Liver (tissue), 9 donors: ENCODE results near the gene PEAK1. TPM values are rescaled to one million over a fixed set of nuclear protein-coding genes. Genes with fewer than 3 reads are reported as not detected.

Source experiments
- DNase-seq: peaks from one replicate; pipeline ENCODE4 v3.0.0-alpha.2; 2017; ENCODE audit warnings: low spot score
- H3K27ac ChIP-seq, 2 donors: one replicate each; pipeline ENCODE4 v1.7.0; 2013; ENCODE audit warnings: inconsistent platforms in 2 of 2, low read length in 2 of 2, control low read depth in 1 of 2, low read depth in 1 of 2, mild to moderate bottlenecking in 1 of 2
- H3K27me3 ChIP-seq, 4 donors: one replicate each; pipeline versions ENCODE4 v1.6.1 to v1.7.0; 2013; ENCODE audit warnings: low read length in 3 of 4, inconsistent platforms in 1 of 4, mild to moderate bottlenecking in 1 of 4, moderate library complexity in 1 of 4; ENCODE audit not compliant: control insufficient read depth in 4 of 4, insufficient read depth in 4 of 4
- H3K36me3 ChIP-seq, 4 donors: one replicate each; pipeline versions ENCODE4 v1.6.1 to v1.7.0; 2013; ENCODE audit warnings: low read length in 3 of 4, mild to moderate bottlenecking in 3 of 4, low read depth in 1 of 4, moderate library complexity in 1 of 4; ENCODE audit not compliant: control insufficient read depth in 4 of 4, insufficient read depth in 3 of 4
- H3K4me1 ChIP-seq, 4 donors: one replicate each; pipeline versions ENCODE4 v1.6.1 to v1.7.0; 2013; ENCODE audit warnings: low read length in 3 of 4, mild to moderate bottlenecking in 3 of 4, moderate library complexity in 1 of 4; ENCODE audit not compliant: control insufficient read depth in 4 of 4, insufficient read depth in 4 of 4
- H3K4me3 ChIP-seq, 3 donors: one replicate each; pipeline versions ENCODE4 v1.6.1 to v1.7.0; 2013; ENCODE audit warnings: low read length in 3 of 3, control low read depth in 1 of 3, low read depth in 1 of 3, mild to moderate bottlenecking in 1 of 3
- H3K9ac ChIP-seq, 2 donors: one replicate each; pipeline ENCODE4 v1.7.0; 2013; ENCODE audit warnings: low read length in 2 of 2, mild to moderate bottlenecking in 2 of 2, moderate library complexity in 2 of 2, control low read depth in 1 of 2, low read depth in 1 of 2
- H3K9me3 ChIP-seq, 4 donors: one replicate each; pipeline versions ENCODE4 v1.6.1 to v1.7.0; 2013; ENCODE audit warnings: low read length in 3 of 4; ENCODE audit not compliant: control insufficient read depth in 4 of 4
- ATF3 ChIP-seq: IDR thresholded peaks from 2 replicates; pipeline ENCODE4 v1.6.1; 2016; ENCODE audit warnings: antibody characterized with exemption
- CTCF ChIP-seq: fragments of 150-350 bp; IDR thresholded peaks from 2 replicates; pipeline ENCODE4 v1.5.1; 2017; ENCODE audit warnings: improper control_type of control experiment, low read depth, low read length; ENCODE audit not compliant: missing input control
- EGR1 ChIP-seq, 2 donors: IDR thresholded peaks; 2 replicates each; pipeline ENCODE4 v1.6.1; 2016 to 2018; ENCODE audit warnings: antibody characterized with exemption in 2 of 2, low read depth in 2 of 2
- FOXA1 ChIP-seq: IDR thresholded peaks from 2 replicates; pipeline ENCODE4 v1.6.1; 2016; ENCODE audit warnings: antibody characterized with exemption
- FOXA2 ChIP-seq: IDR thresholded peaks from 2 replicates; pipeline ENCODE4 v1.6.1; 2016; ENCODE audit warnings: antibody characterized with exemption
- GABPA ChIP-seq, 2 donors: IDR thresholded peaks in 1 of 2; conservative IDR thresholded peaks in 1 of 2; 2 replicates each; pipeline ENCODE4 v1.6.1; 2016; ENCODE audit warnings: antibody characterized with exemption in 2 of 2, mild to moderate bottlenecking in 1 of 2, moderate library complexity in 1 of 2
- HNF4A ChIP-seq, 2 donors: conservative IDR thresholded peaks; 2 replicates each; pipeline ENCODE4 v1.6.1; 2016; ENCODE audit warnings: antibody characterized with exemption in 2 of 2, mild to moderate bottlenecking in 2 of 2
- HNF4G ChIP-seq: IDR thresholded peaks from 2 replicates; pipeline ENCODE4 v1.6.1; 2016; ENCODE audit warnings: antibody characterized with exemption
- JUND ChIP-seq, 2 donors: IDR thresholded peaks; 2 replicates each; pipeline ENCODE4 v1.6.1; 2016; ENCODE audit warnings: antibody characterized with exemption in 2 of 2
- MAX ChIP-seq: IDR thresholded peaks from 2 replicates; pipeline ENCODE4 v1.6.1; 2016; ENCODE audit warnings: antibody characterized with exemption
- NR2F2 ChIP-seq: IDR thresholded peaks from 2 replicates; pipeline ENCODE4 v1.6.1; 2016; ENCODE audit warnings: antibody characterized with exemption
- RAD21 ChIP-seq, 2 donors: IDR thresholded peaks; 2 replicates each; pipeline ENCODE4 v1.6.1; 2016; ENCODE audit warnings: antibody characterized with exemption in 2 of 2, mild to moderate bottlenecking in 2 of 2
- REST ChIP-seq: IDR thresholded peaks from 2 replicates; pipeline ENCODE4 v1.6.1; 2016; ENCODE audit warnings: antibody characterized with exemption, mild to moderate bottlenecking
- RXRA ChIP-seq, 2 donors: IDR thresholded peaks; 2 replicates each; pipeline ENCODE4 v1.6.1; 2017 to 2018; ENCODE audit warnings: antibody characterized with exemption in 2 of 2, mild to moderate bottlenecking in 1 of 2
- SP1 ChIP-seq: IDR thresholded peaks from 2 replicates; pipeline ENCODE4 v1.6.1; 2018; ENCODE audit warnings: antibody characterized with exemption, mild to moderate bottlenecking
- TAF1 ChIP-seq: conservative IDR thresholded peaks from 2 replicates; pipeline ENCODE4 v1.6.1; 2016; ENCODE audit warnings: antibody characterized with exemption, mild to moderate bottlenecking
- YY1 ChIP-seq: IDR thresholded peaks from 2 replicates; pipeline ENCODE4 v1.6.1; 2016; ENCODE audit warnings: antibody characterized with exemption, mild to moderate bottlenecking
- ZBTB33 ChIP-seq: IDR thresholded peaks from 2 replicates; pipeline ENCODE4 v1.6.1; 2016; ENCODE audit warnings: antibody characterized with exemption
- WGBS: extraction: QIAGEN DNeasy Blood & Tissue Kit; methylation state at CpG from one replicate; pipeline ENCODE4 v1.1.7; 2013; 5-methylcytosine and 5-hydroxymethylcytosine counted together
- polyA plus RNA-seq, 2 donors: library from polyadenylated mRNA; stranded (reverse) in 1 of 2; unstranded in 1 of 2; fragments of 200-250 nt in 1 of 2; fragments of >200 nt in 1 of 2; fragmentation: Nextera tagmentation in 1 of 2; extraction: Ambion mirVana in 1 of 2; gene quantifications; one replicate each; pipeline versions ENCODE4 v1.2.1 to v1.2.3, GENCODE V29; 2013 to 2015
- total RNA-seq, 2 donors: library from RNA; depleted of rRNA; stranded (reverse); fragments of >200 nt; gene quantifications; one replicate each; pipeline ENCODE4 v1.2.3, GENCODE V29; 2014
- donor health status: healthy.
- donor health status: healthy.
- donor health status: healthy.
- donor health status: healthy.
- donor health status: healthy.

PEAK1 gene
- total and polyA plus RNA-seq, 4 donors = 1.8 to 14.9 (median 5.8) TPM

- no peak overlapping the region for H3K4me3 ChIP-seq
- no peaks in the 10 kb centered on the region for H3K27me3 ChIP-seq
- H3K36me3 ChIP-seq = no peaks in the 10 kb centered on the region
- H3K27ac ChIP-seq = no peak overlapping the region
- no peak for DNase-seq
- H3K9me3 ChIP-seq = no peaks in the 10 kb centered on the region
- H3K9ac ChIP-seq = no peak overlapping the region
- TF ChIP-seq GABPA (IDR thresholded peaks at IDR 0.05 in 1 of 2, conservative IDR thresholded peaks at IDR 0.05 in 1 of 2) (no peak), HNF4G (no peak), YY1 (no peak), MAX (no peak), HNF4A (conservative IDR thresholded peaks at IDR 0.05) (no peak), FOXA1 (no peak), JUND (IDR thresholded peaks at IDR 0.05) (no peak), RAD21 (IDR thresholded peaks at IDR 0.05) (no peak), NR2F2 (no peak), TAF1 (no peak), FOXA2 (no peak), SP1 (no peak), ATF3 (no peak), CTCF (no peak), EGR1 (IDR thresholded peaks at IDR 0.05; ENCODE audit: low read depth in 2 of 2) (no peak), REST (no peak), ZBTB33 (no peak), RXRA (IDR thresholded peaks at IDR 0.05) (no peak)
- WGBS = 91% methylated on average over 2 of the region's 2 CpGs
- H3K4me1 ChIP-seq = peaks cover 2 to 15% (median 5%) of the 10 kb centered on the region in 4 donors
These were observed 5.0 kb downstream of the PEAK1 start for GRCh38 chr15:77414789-77415442.
